Skeletal muscle tissue (tissue), 4 donors: ENCODE measurements around the gene SKIC3. TPM values are rescaled to one million over a fixed set of nuclear protein-coding genes. Genes with fewer than 3 reads are reported as not detected.

Experiments used
- H3K27ac ChIP-seq: one replicate; pipeline ENCODE4 v1.7.0; 2013; ENCODE audit warnings: mild to moderate bottlenecking, low read depth, low read length, inconsistent platforms
- H3K27me3 ChIP-seq, 3 donors: one replicate each; pipeline ENCODE4 v1.7.0; 2013; ENCODE audit warnings: low read length in 3 of 3; ENCODE audit not compliant: control insufficient read depth in 3 of 3, insufficient read depth in 3 of 3
- H3K36me3 ChIP-seq, 3 donors: one replicate each; pipeline ENCODE4 v1.7.0; 2013; ENCODE audit warnings: low read length in 3 of 3; ENCODE audit not compliant: control insufficient read depth in 3 of 3, insufficient read depth in 3 of 3
- H3K4me1 ChIP-seq, 3 donors: one replicate each; pipeline ENCODE4 v1.7.0; 2013; ENCODE audit warnings: low read length in 3 of 3, mild to moderate bottlenecking in 3 of 3; ENCODE audit not compliant: control insufficient read depth in 3 of 3, insufficient read depth in 3 of 3
- H3K4me3 ChIP-seq, 3 donors: one replicate each; pipeline ENCODE4 v1.7.0; 2013; ENCODE audit warnings: low read length in 3 of 3
- H3K9ac ChIP-seq, 3 donors: one replicate each; pipeline ENCODE4 v1.7.0; 2013; ENCODE audit warnings: low read length in 3 of 3, mild to moderate bottlenecking in 3 of 3, moderate library complexity in 2 of 3, low read depth in 1 of 3
- H3K9me3 ChIP-seq, 3 donors: one replicate each; pipeline ENCODE4 v1.7.0; 2013; ENCODE audit warnings: low read length in 3 of 3; ENCODE audit not compliant: control insufficient read depth in 3 of 3
- total RNA-seq: library from RNA; depleted of rRNA; stranded (reverse); fragments of >200 nt; gene quantifications from one replicate; pipeline ENCODE4 v1.2.3, GENCODE V29; 2014
- donor health status: Osteomylitis.

SKIC3 gene
- total RNA-seq, 1 donor from 2014 or later: 86.1 TPM

GRCh38 chr5:95565280-95565920 is 10.6 kb upstream of the SKIC3 start:
- Histone ChIP-seq H3K9ac (no peak overlapping the region), H3K4me1 (peaks cover 0 to 4% (median 0%) of the 10 kb centered on the region in 3 donors), H3K9me3 (no peaks in the 10 kb centered on the region), H3K27ac (no peak overlapping the region), H3K4me3 (no peak overlapping the region), H3K36me3 (peaks cover 0 to 5% (median 5%) of the 10 kb centered on the region in 3 donors), H3K27me3 (no peaks in the 10 kb centered on the region)

- Histone ChIP-seq H3K4me3 (no peak overlapping the region), H3K36me3 (peaks cover 0 to 5% (median 5%) of the 10 kb centered on the region in 3 donors), H3K27me3 (no peaks in the 10 kb centered on the region), H3K9ac (no peak overlapping the region), H3K27ac (no peak overlapping the region), H3K4me1 (no peaks in the 10 kb centered on the region), H3K9me3 (no peaks in the 10 kb centered on the region)
These were observed 9.7 kb upstream of the SKIC3 start for GRCh38 chr5:95564450-95564849.

GRCh38 chr5:95563367-95563766 is 8.6 kb upstream of the SKIC3 start:
- H3K36me3 ChIP-seq: peaks cover 0 to 2% (median under 1%) of the 10 kb centered on the region in 3 donors

GRCh38 chr5:95562282-95562681 is 7.5 kb upstream of the SKIC3 start:
- Histone ChIP-seq H3K9ac (no peak overlapping the region), H3K36me3 (peaks cover 0 to 2% (median 0%) of the 10 kb centered on the region in 3 donors), H3K9me3 (no peaks in the 10 kb centered on the region), H3K27ac (no peak overlapping the region), H3K27me3 (no peaks in the 10 kb centered on the region), H3K4me3 (no peak overlapping the region), H3K4me1 (no peaks in the 10 kb centered on the region)

More at GRCh38 chr5:95563367-95563766, 8.6 kb upstream of the SKIC3 start:
- no peak overlapping the region for H3K9ac ChIP-seq
- no peak overlapping the region for H3K27ac ChIP-seq
- H3K4me1 ChIP-seq: no peaks in the 10 kb centered on the region
- H3K9me3 ChIP-seq: no peaks in the 10 kb centered on the region
- no peaks in the 10 kb centered on the region for H3K27me3 ChIP-seq
- no peak overlapping the region for H3K4me3 ChIP-seq

GRCh38 chr5:95557841-95558240 is 3.1 kb upstream of the SKIC3 start:
- Histone ChIP-seq H3K36me3 (peaks cover 0 to 2% (median 2%) of the 10 kb centered on the region in 3 donors), H3K4me3 (no peak overlapping the region), H3K27ac (no peak overlapping the region), H3K9ac (no peak overlapping the region), H3K4me1 (peaks cover 8 to 17% (median 13%) of the 10 kb centered on the region in 3 donors), H3K27me3 (no peaks in the 10 kb centered on the region), H3K9me3 (no peaks in the 10 kb centered on the region)

GRCh38 chr5:95555553-95555952 is 776 bp upstream of the SKIC3 start:
- no peaks in the 10 kb centered on the region for H3K27me3 ChIP-seq
- H3K9me3 ChIP-seq: no peaks in the 10 kb centered on the region
- H3K9ac ChIP-seq: peak overlapping the region; percentile 77 to 91 (median 85)
- peaks cover 8 to 17% (median 13%) of the 10 kb centered on the region in 3 donors for H3K4me1 ChIP-seq
- H3K36me3 ChIP-seq: peaks cover 0 to 8% (median 6%) of the 10 kb centered on the region in 3 donors
- H3K4me3 ChIP-seq: peak overlapping the region; percentile 84 to 93 (median 91)
- peak overlapping the region; percentile 67 for H3K27ac ChIP-seq

GRCh38 chr5:95554331-95554646 is 488 bp downstream of the SKIC3 start:
- H3K27ac ChIP-seq: peak overlapping the region; percentile 67
- H3K4me1 ChIP-seq: peaks cover 8 to 17% (median 13%) of the 10 kb centered on the region in 3 donors
- no peaks in the 10 kb centered on the region for H3K9me3 ChIP-seq
- peaks cover 0 to 14% (median 12%) of the 10 kb centered on the region in 3 donors for H3K36me3 ChIP-seq
- no peaks in the 10 kb centered on the region for H3K27me3 ChIP-seq
- peak overlapping the region; percentile 84 to 93 (median 91) for H3K4me3 ChIP-seq
- peak overlapping the region; percentile 85 to 93 (median 91) for H3K9ac ChIP-seq

GRCh38 chr5:95549030-95549429 is 5.7 kb downstream of the SKIC3 start:
- H3K36me3 ChIP-seq: peaks cover 0 to 37% (median 34%) of the 10 kb centered on the region in 3 donors
- H3K4me3 ChIP-seq: no peak overlapping the region
- no peaks in the 10 kb centered on the region for H3K9me3 ChIP-seq
- no peak overlapping the region for H3K9ac ChIP-seq
- no peak overlapping the region for H3K27ac ChIP-seq
- no peaks in the 10 kb centered on the region for H3K27me3 ChIP-seq
- peaks cover 5 to 16% (median 7%) of the 10 kb centered on the region in 3 donors for H3K4me1 ChIP-seq

GRCh38 chr5:95543017-95543705 is 11.6 kb downstream of the SKIC3 start:
- Histone ChIP-seq H3K4me3 (no peak overlapping the region), H3K9ac (peak overlapping the region in 2 of 3 donors; percentile 0 to 23), H3K36me3 (peaks cover 4 to 34% (median 29%) of the 10 kb centered on the region in 3 donors), H3K27me3 (no peaks in the 10 kb centered on the region), H3K4me1 (peaks cover 5 to 18% (median 13%) of the 10 kb centered on the region in 3 donors), H3K27ac (peak overlapping the region; percentile 19), H3K9me3 (no peaks in the 10 kb centered on the region)

- no peaks in the 10 kb centered on the region for H3K9me3 ChIP-seq
- no peak overlapping the region for H3K4me3 ChIP-seq
- no peak overlapping the region for H3K27ac ChIP-seq
- H3K27me3 ChIP-seq: no peaks in the 10 kb centered on the region
- no peak overlapping the region for H3K9ac ChIP-seq
- no peaks in the 10 kb centered on the region for H3K4me1 ChIP-seq
- peaks cover 9 to 30% (median 14%) of the 10 kb centered on the region in 3 donors for H3K36me3 ChIP-seq
These were observed 17.3 kb downstream of the SKIC3 start for GRCh38 chr5:95537501-95537900.
